GM18951 (cell line): ENCODE measurements around the gene MOB1A.
A peak's percentile ranks its signal among the peaks of the same experiment; 100 is the strongest.
"Not testable (repeated sequence)": the region's sequence is repeated elsewhere in the genome, so short reads cannot be mapped to it uniquely, and the experiment has no call there.

ENCODE experiments used
- POLR2A ChIP-seq: IDR thresholded peaks from 4 replicates; pipeline ENCODE4 v1.6.1; 2011; ENCODE audit warnings: mild to moderate bottlenecking; ENCODE audit not compliant: insufficient read length, insufficient read depth; ENCODE audit errors: extremely low read depth
- in situ Hi-C: fragments of 300-500 bp; cut with MboI; formaldehyde crosslinking; loops from one replicate; pipeline ENCODE4 v1.12.0; 2022; ENCODE audit warnings: low sequenced_read_pairs, mixed read lengths, inconsistent platforms; ENCODE audit not compliant: unreplicated experiment

Gene MOB1A

DNA sequence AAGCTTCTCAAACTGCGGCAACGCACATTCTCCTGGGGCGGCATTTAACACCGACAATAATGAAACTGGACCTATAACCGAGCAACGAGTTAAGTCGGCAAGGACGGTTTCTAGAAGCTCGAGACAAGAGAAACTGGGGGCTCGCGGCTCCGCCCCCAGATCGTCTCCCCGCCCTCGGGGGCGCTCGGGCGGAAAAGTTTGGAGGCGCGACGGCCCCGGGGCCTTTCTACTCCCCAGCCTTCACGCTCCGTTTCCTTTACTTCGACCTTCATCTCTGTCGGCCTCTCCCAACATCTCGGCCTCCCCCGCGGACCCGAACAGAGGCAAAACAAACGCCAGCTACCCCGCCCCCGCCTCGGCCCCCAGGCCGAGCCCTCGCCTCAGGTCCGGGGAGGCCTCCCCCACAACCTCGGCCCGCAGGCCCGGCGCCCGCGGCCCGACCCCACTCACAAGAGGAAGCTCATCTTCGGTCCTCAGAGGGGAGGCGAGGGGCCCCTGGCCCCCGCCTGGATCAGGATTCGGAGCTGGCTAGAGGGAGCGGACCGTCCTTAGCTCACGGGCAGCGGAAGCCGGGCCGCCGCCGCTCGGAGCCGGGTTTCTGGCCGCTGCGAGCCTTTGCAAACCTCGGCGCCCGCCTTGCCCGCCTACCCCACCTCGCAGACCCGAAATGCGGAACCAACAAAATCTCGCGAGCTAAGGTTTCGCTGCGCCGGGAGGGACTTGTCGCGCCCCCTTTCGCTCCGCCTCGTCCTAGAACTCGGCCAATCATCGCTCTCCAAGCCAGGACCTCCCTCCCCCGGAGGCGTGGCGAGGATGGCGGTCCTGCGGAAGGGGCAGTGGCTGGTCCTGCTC lies at the start of gene MOB1A:
TSS of gene MOB1A (minus strand) at position 669 of the 852 bp plus-strand sequence. CDS start at position 464, 205 bp downstream.
- peak; percentile 95 for TF ChIP-seq POLR2A
- in situ Hi-C loops = no loop called here

DNA sequence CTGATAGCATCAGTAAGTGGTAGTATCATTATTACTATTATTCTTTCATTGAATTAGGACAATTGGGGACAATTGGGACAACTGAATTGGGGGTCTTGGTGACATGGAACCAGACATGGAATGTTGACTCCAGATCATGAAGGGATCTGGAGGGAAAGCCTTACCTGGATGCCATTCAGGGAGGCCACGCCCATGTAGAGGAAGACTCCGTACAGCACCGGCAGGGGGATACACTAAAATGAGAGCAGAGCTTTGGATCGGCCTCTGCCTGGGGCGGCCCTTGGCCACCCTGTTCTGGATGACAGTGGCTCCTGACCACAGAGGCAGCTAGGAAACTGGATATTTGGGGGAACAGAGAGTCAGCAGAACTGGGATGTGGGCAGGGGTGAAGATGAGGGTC lies 49.0 kb upstream of the MOB1A start:
- in situ Hi-C loops = no loop called here
- TF ChIP-seq POLR2A = no peak

DNA sequence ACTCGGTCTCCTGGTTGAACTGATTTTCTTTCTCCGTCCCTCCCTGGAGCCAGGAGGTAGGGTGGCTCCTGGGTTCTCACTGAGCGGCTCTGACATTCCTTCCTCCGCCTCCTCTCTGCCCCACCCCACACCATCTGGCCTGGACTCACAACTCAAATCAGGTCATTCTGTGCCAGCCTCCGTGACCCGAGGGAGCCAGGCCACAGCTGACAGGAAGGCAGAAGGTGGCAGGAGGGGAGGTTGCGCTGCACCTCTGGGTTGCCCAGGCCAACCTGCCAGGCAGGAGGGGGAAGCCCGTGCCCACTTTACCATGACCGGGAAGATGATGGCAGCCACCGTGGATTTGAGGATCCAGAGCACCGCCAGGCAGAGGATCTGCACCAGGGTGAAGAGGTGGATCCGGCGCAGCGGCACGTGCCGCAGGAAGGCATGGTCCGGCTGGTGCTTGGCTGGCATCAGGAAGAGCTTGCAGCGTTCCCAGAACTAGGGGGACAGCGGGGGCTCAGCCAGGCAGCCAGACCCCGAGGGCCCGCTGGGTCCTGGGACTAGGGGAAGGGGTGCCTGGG lies 48.1 kb upstream of the MOB1A start:
- in situ Hi-C loops = no loop called here
- no peak for TF ChIP-seq POLR2A

- no peak for TF ChIP-seq POLR2A
- in situ Hi-C loops = no loop called here
Observed at GRCh38 chr2:74225698-74226459, 47.2 kb upstream of the MOB1A start.

- peak; percentile 12 for TF ChIP-seq POLR2A
- in situ Hi-C loops = no loop called here
Observed at GRCh38 chr2:74223941-74224770, 45.5 kb upstream of the MOB1A start.

GRCh38 chr2:74222300-74222650 lies 43.6 kb upstream of the MOB1A start:
- peak; percentile 16 for TF ChIP-seq POLR2A
- in situ Hi-C loops = no loop called here

- TF ChIP-seq POLR2A = no peak
- in situ Hi-C loops = no loop called here
Observed at GRCh38 chr2:74221604-74222299, 43.1 kb upstream of the MOB1A start.

DNA sequence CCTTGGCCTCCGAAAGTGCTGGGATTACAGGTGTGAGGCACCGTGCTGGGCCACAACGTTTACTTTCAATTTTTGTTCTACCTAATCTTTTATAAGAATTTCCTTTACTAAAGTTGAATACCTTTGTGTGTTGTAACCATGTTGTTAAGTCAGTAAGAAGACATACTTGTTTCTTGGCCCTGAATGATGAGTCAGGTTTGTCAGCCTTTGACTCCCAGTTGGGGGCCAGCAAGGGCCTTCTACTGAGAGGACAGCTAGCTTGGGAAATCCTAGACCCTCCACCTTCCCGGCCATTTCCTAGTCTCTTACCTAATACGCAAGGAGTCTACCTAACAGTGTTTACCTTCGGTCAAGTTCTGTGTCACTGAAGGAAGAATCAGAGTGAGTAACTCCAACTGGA lies 42.4 kb upstream of the MOB1A start:
- no peak for TF ChIP-seq POLR2A
- in situ Hi-C loops = no loop called here

- in situ Hi-C loops = no loop called here
- no peak for TF ChIP-seq POLR2A
Observed at GRCh38 chr2:74219846-74220486, 41.3 kb upstream of the MOB1A start.

DNA sequence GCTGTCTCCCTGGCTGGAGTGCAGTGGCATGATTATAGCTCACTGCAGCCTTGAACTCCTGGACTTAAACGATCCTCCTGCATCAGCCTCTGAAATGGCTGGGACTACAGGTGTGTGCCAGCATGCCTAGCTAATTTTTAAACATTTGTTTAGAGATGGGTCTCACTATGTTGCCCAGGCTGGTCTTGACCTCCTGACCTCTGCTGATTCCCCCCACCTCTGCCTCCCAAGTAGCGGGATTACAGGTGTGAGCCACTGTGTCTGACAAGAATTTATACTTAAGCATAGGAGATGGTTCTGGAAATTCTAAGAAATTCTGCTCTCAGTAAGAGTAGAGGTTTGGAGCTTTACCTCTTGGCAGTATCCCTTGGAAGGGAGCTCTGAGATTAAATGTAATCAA lies 38.0 kb upstream of the MOB1A start:
- TF ChIP-seq POLR2A = no peak
- in situ Hi-C loops = no loop called here

DNA sequence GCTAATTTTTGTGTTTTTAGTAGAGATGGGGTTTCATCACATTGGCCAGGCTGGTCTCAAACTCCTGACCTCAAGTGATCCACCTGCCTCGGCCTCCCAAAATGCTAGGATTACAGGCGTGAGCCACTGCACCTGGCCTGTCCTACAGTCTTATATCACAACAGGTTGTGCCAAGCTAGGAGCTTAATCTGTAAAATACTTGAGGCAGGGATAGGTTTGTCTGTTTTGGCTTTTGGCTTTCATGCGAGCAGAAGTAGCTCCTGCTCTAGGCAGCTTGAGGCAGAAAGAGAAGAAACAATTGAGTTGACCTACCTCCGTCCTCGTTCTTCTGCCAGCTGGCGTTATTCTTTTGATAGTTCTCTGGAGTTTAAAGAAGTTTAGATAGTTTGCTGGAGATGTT lies 37.1 kb upstream of the MOB1A start:
- in situ Hi-C loops = not testable (repeated sequence)
